22Rv1 (cell line): ENCODE results near the gene ZNF423.

ENCODE experiments used
- CTCF ChIP-seq: fragments of 450-650 bp; IDR thresholded peaks from 2 replicates; pipeline ENCODE4 v1.5.1; 2017; ENCODE audit warnings: mild to moderate bottlenecking
- ZFX ChIP-seq: fragments of 450-650 bp; IDR thresholded peaks from 2 replicates; pipeline ENCODE4 v1.6.1; 2017; ENCODE audit warnings: antibody characterized with exemption, borderline replicate concordance

- TF ChIP-seq CTCF (no peak), ZFX (no peak)
These were observed 377.3 kb downstream of the ZNF423 start for GRCh38 chr16:49478616-49479015.
